Hypothalamus (tissue), 51 donors: ENCODE data around the gene RPRD2.
A peak's percentile ranks its signal among the peaks of the same experiment; 100 is the strongest.

Experiments
- DNase-seq, 51 donors: peaks; one replicate each; lab custom pipeline; 2025; lab: John Stamatoyannopoulos, UW

The RPRD2 gene

DNA sequence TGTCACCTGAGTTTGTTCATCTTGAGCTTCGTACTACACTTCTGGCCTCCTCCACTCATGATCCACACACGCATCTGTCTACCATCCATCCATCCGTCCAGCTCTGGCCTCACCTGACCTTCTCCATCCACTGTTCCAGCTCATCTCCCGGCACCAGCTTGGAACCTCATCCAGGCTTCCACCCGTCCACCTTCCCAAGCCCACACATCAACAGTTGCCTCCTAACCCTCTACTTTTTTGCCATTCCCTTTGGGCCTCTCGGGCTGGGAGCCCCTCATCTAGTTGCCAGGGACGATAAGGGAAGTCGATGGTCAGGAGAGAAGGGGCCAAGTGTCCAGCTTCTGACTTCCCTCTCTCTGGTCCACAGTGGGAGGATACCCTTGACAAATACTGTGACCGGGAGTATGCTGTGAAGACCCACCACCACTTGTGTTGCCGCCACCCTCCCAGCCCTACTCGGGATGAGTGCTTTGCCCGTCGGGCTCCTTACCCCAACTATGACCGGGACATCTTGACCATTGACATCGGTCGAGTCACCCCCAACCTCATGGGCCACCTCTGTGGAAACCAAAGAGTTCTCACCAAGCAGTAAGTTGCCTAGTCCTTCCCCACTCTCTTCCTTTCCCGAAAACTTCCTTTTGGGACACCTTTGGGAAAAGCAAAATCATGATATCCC is 148.2 kb downstream of the RPRD2 start:
- no peak for DNase-seq

DNA sequence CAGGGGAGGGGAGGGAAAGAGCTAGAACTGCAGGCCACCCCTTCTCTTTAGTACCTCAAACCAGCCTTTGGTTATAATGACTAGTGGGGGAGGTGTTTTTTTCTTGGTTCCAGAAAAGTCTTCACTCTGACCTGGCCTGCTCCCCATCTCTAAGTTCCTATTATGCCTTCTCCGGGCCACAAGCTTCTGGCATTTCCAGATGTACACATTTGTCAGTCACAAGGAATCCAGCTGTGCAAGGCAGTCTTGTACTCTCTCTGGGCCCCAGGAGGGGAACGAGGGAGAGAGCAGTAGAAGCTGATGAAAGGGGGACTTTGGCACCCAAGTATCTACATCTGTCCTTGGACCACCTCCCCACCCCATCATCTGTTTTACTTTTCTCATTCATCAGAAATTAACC is 148.9 kb downstream of the RPRD2 start:
- no peak for DNase-seq

DNA sequence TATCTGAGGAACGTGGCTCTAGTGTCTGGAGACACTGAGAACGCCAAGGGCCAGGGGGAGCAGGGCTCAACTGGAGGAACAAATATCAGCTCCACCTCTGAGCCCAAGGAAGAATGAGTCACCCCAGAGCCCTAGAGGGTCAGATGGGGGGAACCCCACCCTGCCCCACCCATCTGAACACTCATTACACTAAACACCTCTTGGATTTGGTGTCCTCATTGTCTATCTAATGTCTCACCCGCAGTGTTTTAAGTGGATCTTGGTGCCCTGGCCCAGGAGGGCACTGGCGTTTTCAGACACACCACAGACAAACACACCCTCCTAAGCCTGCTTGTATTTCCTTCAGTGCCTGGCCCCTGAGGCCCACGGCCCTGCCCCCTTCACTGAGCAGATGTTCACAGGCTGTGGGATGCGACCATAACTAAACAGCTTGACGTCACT is 149.4 kb downstream of the RPRD2 start:
- DNase-seq, result no peak

DNA sequence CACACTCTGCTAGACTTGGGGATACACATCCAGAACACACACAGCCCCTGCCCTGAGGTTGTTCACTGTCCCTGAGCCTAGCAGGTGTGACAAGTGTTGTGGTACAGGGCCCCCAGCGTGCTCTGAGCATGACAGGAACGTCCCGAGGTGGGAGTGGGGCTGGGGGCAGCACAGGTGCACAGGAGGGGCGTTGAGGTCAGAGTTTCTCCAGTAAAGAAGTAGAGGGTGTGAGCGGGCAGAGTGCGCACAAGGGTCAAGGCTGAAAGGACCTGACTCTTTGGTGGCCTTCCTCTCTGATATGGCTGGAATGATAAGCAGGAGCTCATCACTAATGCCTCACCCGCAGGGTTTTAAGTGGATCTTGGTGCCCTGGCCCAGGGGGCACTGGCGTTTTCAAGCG is 150.3 kb downstream of the RPRD2 start:
- DNase-seq, result no peak

DNA sequence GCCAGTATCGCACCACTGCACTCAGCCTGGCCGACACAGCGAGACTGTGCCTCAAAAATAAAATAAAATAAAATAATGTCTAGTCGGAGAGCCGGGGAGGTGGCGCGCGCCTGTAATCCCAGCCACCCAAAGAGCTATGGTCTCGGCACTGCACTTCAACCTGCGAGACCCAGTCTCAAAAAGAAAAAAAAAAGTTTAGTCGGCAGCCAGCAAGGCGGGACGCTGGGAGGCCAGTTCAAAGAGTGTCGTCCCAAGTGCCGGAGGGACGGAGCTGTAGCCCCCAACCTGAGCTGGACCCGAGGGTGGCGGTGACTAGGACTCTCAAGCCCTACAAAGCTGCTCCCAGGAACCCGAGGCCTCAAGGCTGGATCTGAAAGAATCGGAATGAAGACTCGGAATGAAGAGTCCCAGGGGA is 151.0 kb downstream of the RPRD2 start:
- peak in 3 of 51 donors; percentile 21 to 50 (median 39) for DNase-seq

DNA sequence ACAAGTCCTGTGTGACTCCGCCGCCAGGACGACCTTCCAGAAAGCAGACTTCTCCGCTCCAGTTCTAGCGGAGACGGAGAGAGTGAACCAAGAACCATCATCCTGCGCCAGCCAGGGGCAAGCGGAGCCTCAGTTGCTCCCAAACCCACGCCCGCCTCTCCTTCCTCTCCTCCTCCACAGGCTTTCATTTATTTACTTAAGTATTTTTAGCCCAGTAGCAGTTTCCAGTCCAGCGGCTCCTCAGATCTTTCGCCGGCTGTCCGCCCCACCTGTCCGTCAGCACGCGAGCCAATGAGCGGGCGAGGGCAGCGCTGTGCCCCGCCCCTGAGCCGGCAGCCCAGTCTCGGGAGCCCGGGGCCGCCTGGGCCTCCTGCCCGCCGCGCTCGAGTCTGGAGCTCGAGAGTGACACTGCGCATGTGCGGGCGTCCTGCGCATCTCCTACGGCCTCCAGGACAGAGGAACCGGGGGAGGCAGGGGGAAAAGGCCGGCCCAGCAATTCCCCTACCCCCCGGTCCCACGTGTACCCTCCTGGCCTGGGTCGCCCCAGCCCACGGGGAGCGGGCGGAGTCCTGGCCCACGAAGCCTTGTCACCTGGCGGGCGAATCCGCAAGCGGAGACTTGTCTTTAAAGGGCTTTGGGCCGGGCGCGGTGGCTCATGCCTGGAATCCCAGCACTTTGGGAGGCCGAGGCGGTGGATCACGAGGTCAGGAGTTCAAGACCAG is 151.5 kb downstream of the RPRD2 start, which contains the start of gene FALEC:
Gene FALEC (plus strand): TSS at position 425 of the 722 bp plus-strand sequence.
- DNase-seq, result peak; percentile 42 to 99 (median 95)

DNA sequence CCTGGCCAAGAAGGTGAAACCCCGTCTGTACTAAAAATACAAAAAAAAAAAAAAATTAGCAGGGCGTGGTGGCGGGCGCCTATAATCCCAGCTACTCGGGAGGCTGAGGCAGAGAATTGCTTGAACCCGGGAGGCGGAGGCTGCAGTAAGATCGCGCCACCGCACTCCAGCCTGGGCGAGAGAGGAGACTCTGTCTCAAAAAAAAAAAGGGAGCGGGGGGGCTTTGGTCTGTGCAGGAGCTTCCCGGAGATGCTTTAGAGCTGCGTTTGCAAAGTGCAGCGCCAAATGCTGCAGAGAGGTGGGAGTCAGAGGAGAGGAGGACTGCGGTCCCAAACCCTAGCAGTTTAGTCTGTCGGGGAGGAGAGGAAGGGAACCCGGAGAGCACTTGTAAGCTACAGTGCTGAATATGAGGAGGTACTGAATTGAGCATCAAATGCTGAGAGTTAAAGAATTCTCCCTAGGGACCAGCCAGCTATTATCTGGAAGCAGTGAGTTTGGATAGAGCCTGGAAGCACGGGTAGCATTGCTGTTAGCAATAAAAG is 152.2 kb downstream of the RPRD2 start:
- peak in 12 of 51 donors; percentile 4 to 49 (median 19) for DNase-seq

DNA sequence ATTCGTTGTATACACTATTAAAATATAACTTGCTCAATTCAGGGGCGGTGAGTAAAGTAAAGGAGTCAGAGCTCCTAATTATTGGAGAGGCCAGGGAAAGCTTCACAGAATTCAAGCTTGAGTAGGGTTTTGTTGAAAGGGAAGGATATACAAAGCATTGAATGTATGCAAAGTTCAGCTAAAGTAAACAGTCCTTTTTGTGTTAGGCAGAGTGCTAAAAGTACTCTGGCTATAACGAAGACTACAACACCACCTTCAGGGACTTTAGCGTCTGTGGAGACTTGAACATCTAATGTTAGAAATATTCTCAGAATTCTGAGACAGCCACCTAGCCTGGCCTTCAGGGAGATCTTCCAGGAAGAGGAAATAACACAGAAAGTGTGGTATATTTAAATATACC is 152.7 kb downstream of the RPRD2 start:
- DNase-seq, result no peak

DNA sequence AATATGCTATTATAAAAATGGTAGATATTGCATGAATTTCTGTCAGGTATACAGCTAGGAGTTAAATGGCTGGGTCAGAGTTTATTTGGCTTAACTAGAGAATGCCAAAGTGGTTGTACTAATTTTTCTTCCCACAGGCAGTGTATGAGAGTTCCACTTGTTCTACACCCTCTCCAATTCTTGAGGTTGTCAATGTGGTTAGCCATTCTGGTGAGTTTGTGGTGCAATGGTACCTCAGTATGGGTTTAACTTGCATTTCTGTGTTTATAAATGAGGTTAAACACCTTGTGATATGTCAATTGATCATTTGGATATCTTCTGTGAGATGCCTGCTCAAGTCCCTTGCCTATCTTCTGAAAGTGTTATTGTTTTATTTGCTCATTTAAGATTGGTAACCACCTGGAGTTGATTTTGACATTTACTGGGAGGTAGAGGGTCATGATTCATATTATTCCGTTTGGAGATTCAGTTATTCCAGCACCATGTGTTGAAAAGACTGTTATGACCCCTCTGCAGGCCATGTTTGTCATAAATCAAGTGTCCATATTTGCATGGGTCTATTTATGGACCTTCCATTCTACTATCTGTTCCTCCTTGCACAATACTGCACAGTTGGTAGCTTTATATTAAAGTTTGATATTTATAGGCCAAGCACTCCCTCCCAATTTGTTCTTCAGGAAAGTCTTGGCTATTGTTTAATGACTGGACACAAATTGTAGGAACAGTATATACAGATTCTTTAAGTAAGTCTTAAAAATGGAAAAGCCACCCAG is 157.4 kb downstream of the RPRD2 start:
- DNase-seq, result no peak

DNA sequence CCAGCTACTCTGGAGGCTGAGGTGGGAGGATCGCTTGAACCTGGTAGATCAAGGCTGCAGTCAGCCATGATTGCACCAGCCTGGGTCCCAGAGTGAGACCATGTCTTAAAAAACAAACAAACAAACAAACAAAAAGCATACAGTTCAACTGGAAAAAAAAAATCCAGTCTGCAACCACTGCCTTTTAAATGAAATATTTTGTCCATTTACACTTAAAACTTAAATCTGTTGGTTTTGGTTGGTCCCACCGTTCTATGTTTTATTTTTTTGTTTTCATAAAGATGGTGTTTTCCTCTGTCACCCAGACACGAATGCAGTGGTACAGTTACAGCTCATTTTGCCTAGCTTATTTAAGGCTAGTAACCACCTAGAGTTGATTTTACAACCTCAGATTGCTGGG is 161.4 kb downstream of the RPRD2 start:
- no peak for DNase-seq
